HepG2 (cell line): ENCODE results near the gene PLD1. TPM values are rescaled to one million over a fixed set of nuclear protein-coding genes. Genes with fewer than 3 reads are reported as not detected.
A peak's percentile ranks its signal among the peaks of the same experiment; 100 is the strongest.

Source experiments
- ARHGAP35 ChIP-seq: sonication (generic); formaldehyde crosslinking; IDR thresholded peaks from 2 replicates; pipeline ENCODE4 v1.9.0; 2022; ENCODE audit warnings: mild to moderate bottlenecking, inconsistent platforms, moderate library complexity, missing genetic modification reagents, borderline replicate concordance
- MED13 ChIP-seq: sonication (generic); formaldehyde crosslinking; IDR thresholded peaks from 2 replicates; pipeline ENCODE4 v1.5.0; 2020; ENCODE audit warnings: missing genetic modification reagents
- RXRB ChIP-seq: IDR thresholded peaks from 2 replicates; pipeline ENCODE4 v1.6.1; 2016; ENCODE audit warnings: borderline replicate concordance, missing genetic modification reagents, missing compliant biosample characterization
- SNRNP70 ChIP-seq: fragments of 200-400 bp; formaldehyde crosslinking; IDR thresholded peaks from 2 replicates; pipeline ENCODE4 v1.6.1; 2017; ENCODE audit warnings: mild to moderate bottlenecking, low read depth, low read length, moderate library complexity
- TAF15 ChIP-seq: fragments of 200-400 bp; formaldehyde crosslinking; IDR thresholded peaks from one replicate; pipeline ENCODE4 v1.6.1; 2018; ENCODE audit warnings: mild to moderate bottlenecking, low read depth, low read length; ENCODE audit not compliant: poor library complexity, severe bottlenecking
- TRIM24 ChIP-seq: sonication (generic); formaldehyde crosslinking; IDR thresholded peaks from 2 replicates; pipeline ENCODE4 v1.8.0; 2022; ENCODE audit warnings: mild to moderate bottlenecking, missing genetic modification reagents
- ZMYM3 ChIP-seq: sonication (generic); formaldehyde crosslinking; IDR thresholded peaks from 2 replicates; pipeline ENCODE4 v1.5.1; 2020; ENCODE audit warnings: mild to moderate bottlenecking, missing genetic modification reagents
- ZNF501 ChIP-seq: sonication (generic); formaldehyde crosslinking; IDR thresholded peaks from 2 replicates; pipeline ENCODE4 v1.5.1; 2020; ENCODE audit warnings: mild to moderate bottlenecking, moderate library complexity, missing genetic modification reagents
- ZNF782 ChIP-seq: sonication (generic); formaldehyde crosslinking; IDR thresholded peaks from 2 replicates; pipeline ENCODE4 v1.4.0; 2020; ENCODE audit warnings: missing genetic modification reagents, mild to moderate bottlenecking, borderline replicate concordance
- ZSCAN20 ChIP-seq: sonication (generic); formaldehyde crosslinking; IDR thresholded peaks from 2 replicates; pipeline ENCODE4 v1.4.0; 2020; ENCODE audit warnings: missing genetic modification reagents, mild to moderate bottlenecking, borderline replicate concordance
- polyA plus RNA-seq, 8 experiments: library from polyadenylated mRNA; depleted of rRNA in 3 of 8; stranded (reverse) in 7 of 8; unstranded in 1 of 8; fragments of >200 nt; fragmentation: Illumina TruSeq in 4 of 8; extraction: Trizol in 4 of 8; gene quantifications; 2 replicates each; pipeline versions ENCODE4 v1.2.1 to v1.2.3, GENCODE V29; 2011 to 2016; ENCODE audit warnings: low read depth in 4 of 8, missing spikeins in 1 of 8, mixed read lengths in 1 of 8; ENCODE audit not compliant: insufficient read depth in 1 of 8
- total RNA-seq, 5 experiments: library from RNA; depleted of rRNA; stranded (reverse); fragments of >200 nt; fragmentation: Illumina TruSeq; extraction: Trizol; gene quantifications; 2 replicates each; pipeline ENCODE4 v1.2.3, GENCODE V29; 2016; ENCODE audit warnings: low read depth in 1 of 5
- TF ChIP-seq, protein P1 (sequence below): sonication (generic); IDR thresholded peaks from 2 replicates; pipeline ENCODE4 v1.6.1; 2016; ENCODE audit warnings: low read depth, borderline replicate concordance
- TF ChIP-seq, protein P2 (sequence below): sonication (generic); formaldehyde crosslinking; IDR thresholded peaks from 2 replicates; pipeline ENCODE4 v1.9.0; 2021; ENCODE audit warnings: mild to moderate bottlenecking, missing genetic modification reagents
- TF ChIP-seq, protein P3 (sequence below): sonication (generic); formaldehyde crosslinking; IDR thresholded peaks from 2 replicates; pipeline ENCODE4 v1.4.0; 2020; ENCODE audit warnings: missing genetic modification reagents
- TF ChIP-seq, protein P4 (sequence below): sonication (generic); formaldehyde crosslinking; conservative IDR thresholded peaks from 2 replicates; pipeline ENCODE4 v1.8.0; 2022; ENCODE audit warnings: low read depth, missing genetic modification reagents
- TF ChIP-seq, protein P5 (sequence below): sonication (generic); formaldehyde crosslinking; IDR thresholded peaks from 2 replicates; pipeline ENCODE4 v1.5.1; 2020; ENCODE audit warnings: missing genetic modification reagents, mild to moderate bottlenecking, borderline replicate concordance

PLD1 gene
- total and polyA plus RNA-seq, 2 of the 13 experiments (the other 11 are each of a cell fraction or from before 2014, with no cell fraction given) = 27.1 to 59.4 TPM

DNA sequence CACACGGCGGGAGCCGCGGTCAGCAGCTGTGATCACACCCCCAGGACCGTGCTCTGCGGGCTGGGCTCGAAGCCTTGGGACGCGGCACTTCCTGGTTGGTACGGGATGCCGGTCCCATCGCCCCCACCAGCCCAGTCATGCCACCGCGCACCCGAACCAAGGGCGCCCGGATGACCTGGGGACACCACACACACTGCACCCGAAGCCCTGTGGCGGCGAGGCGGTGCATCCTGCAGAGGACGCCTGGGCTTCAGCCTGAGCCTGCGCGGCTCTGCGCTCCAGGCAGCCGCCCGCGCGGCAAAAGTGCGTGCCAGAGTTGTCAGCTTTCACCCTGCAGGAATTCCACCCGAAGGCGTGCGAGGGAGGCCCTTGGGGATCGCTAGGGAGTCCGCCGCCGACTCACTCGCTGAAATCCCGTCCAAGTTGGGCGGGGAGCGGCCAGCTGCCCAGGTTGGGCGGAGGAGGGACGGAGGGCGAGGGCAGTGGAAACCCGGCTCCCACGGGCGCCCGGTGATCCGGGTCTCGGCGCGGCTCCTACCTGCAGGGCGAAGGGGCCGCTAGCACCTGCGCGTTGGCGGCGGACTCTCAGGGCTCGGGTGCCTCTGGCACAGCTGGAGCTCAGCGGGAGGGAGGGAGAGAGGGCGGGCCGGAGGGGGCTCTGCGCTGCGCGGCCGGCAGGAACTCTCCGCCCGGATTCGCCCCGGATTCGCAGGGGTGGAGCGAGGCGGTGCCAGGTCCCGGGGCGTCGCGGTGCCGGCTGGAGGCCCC, at the start of gene PLD1 (continued):
- TF ChIP-seq, protein P1, sequence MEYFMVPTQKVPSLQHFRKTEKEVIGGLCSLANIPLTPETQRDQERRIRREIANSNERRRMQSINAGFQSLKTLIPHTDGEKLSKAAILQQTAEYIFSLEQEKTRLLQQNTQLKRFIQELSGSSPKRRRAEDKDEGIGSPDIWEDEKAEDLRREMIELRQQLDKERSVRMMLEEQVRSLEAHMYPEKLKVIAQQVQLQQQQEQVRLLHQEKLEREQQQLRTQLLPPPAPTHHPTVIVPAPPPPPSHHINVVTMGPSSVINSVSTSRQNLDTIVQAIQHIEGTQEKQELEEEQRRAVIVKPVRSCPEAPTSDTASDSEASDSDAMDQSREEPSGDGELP = peak; percentile 96
- peak; percentile 16 for TF ChIP-seq ARHGAP35
- TF ChIP-seq ZNF501 (CRISPR knock-in tag) = peak; percentile 97
- no peak; the same call in 1 of the 2 replicates for TF ChIP-seq ZSCAN20 (CRISPR knock-in tag)
- 0 out of 2 replicates have a peak, but pooled peaks have one; percentile 71 for TF ChIP-seq SNRNP70
- TF ChIP-seq, protein P2, sequence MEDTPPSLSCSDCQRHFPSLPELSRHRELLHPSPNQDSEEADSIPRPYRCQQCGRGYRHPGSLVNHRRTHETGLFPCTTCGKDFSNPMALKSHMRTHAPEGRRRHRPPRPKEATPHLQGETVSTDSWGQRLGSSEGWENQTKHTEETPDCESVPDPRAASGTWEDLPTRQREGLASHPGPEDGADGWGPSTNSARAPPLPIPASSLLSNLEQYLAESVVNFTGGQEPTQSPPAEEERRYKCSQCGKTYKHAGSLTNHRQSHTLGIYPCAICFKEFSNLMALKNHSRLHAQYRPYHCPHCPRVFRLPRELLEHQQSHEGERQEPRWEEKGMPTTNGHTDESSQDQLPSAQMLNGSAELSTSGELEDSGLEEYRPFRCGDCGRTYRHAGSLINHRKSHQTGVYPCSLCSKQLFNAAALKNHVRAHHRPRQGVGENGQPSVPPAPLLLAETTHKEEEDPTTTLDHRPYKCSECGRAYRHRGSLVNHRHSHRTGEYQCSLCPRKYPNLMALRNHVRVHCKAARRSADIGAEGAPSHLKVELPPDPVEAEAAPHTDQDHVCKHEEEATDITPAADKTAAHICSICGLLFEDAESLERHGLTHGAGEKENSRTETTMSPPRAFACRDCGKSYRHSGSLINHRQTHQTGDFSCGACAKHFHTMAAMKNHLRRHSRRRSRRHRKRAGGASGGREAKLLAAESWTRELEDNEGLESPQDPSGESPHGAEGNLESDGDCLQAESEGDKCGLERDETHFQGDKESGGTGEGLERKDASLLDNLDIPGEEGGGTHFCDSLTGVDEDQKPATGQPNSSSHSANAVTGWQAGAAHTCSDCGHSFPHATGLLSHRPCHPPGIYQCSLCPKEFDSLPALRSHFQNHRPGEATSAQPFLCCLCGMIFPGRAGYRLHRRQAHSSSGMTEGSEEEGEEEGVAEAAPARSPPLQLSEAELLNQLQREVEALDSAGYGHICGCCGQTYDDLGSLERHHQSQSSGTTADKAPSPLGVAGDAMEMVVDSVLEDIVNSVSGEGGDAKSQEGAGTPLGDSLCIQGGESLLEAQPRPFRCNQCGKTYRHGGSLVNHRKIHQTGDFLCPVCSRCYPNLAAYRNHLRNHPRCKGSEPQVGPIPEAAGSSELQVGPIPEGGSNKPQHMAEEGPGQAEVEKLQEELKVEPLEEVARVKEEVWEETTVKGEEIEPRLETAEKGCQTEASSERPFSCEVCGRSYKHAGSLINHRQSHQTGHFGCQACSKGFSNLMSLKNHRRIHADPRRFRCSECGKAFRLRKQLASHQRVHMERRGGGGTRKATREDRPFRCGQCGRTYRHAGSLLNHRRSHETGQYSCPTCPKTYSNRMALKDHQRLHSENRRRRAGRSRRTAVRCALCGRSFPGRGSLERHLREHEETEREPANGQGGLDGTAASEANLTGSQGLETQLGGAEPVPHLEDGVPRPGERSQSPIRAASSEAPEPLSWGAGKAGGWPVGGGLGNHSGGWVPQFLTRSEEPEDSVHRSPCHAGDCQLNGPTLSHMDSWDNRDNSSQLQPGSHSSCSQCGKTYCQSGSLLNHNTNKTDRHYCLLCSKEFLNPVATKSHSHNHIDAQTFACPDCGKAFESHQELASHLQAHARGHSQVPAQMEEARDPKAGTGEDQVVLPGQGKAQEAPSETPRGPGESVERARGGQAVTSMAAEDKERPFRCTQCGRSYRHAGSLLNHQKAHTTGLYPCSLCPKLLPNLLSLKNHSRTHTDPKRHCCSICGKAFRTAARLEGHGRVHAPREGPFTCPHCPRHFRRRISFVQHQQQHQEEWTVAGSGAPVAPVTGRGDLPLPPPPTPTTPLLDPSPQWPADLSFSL (CRISPR knock-in tag) = peak; percentile 54; the same call in 1 of the 2 replicates
- TF ChIP-seq ZNF782 (CRISPR knock-in tag) = peak; percentile 27; the same call in 1 of the 2 replicates
- peak; percentile 64; the same call in 1 of the 2 replicates for TF ChIP-seq RXRB (CRISPR knock-in tag)
- TF ChIP-seq TRIM24 (CRISPR knock-in tag) = no peak
- TF ChIP-seq, protein P3, sequence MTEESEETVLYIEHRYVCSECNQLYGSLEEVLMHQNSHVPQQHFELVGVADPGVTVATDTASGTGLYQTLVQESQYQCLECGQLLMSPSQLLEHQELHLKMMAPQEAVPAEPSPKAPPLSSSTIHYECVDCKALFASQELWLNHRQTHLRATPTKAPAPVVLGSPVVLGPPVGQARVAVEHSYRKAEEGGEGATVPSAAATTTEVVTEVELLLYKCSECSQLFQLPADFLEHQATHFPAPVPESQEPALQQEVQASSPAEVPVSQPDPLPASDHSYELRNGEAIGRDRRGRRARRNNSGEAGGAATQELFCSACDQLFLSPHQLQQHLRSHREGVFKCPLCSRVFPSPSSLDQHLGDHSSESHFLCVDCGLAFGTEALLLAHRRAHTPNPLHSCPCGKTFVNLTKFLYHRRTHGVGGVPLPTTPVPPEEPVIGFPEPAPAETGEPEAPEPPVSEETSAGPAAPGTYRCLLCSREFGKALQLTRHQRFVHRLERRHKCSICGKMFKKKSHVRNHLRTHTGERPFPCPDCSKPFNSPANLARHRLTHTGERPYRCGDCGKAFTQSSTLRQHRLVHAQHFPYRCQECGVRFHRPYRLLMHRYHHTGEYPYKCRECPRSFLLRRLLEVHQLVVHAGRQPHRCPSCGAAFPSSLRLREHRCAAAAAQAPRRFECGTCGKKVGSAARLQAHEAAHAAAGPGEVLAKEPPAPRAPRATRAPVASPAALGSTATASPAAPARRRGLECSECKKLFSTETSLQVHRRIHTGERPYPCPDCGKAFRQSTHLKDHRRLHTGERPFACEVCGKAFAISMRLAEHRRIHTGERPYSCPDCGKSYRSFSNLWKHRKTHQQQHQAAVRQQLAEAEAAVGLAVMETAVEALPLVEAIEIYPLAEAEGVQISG = peak; percentile 63; the same call in 1 of the 2 replicates
- TF ChIP-seq TAF15 = peak; percentile 4
- TF ChIP-seq, protein P4, sequence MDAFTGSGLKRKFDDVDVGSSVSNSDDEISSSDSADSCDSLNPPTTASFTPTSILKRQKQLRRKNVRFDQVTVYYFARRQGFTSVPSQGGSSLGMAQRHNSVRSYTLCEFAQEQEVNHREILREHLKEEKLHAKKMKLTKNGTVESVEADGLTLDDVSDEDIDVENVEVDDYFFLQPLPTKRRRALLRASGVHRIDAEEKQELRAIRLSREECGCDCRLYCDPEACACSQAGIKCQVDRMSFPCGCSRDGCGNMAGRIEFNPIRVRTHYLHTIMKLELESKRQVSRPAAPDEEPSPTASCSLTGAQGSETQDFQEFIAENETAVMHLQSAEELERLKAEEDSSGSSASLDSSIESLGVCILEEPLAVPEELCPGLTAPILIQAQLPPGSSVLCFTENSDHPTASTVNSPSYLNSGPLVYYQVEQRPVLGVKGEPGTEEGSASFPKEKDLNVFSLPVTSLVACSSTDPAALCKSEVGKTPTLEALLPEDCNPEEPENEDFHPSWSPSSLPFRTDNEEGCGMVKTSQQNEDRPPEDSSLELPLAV (CRISPR knock-in tag) = no peak
- TF ChIP-seq, protein P5, sequence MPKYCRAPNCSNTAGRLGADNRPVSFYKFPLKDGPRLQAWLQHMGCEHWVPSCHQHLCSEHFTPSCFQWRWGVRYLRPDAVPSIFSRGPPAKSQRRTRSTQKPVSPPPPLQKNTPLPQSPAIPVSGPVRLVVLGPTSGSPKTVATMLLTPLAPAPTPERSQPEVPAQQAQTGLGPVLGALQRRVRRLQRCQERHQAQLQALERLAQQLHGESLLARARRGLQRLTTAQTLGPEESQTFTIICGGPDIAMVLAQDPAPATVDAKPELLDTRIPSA = no peak; the same call in 1 of the 2 replicates
- no peak; the same call in none of the 2 replicates for TF ChIP-seq MED13 (CRISPR knock-in tag)
- TF ChIP-seq ZMYM3 = peak; percentile 60; the same call in 1 of the 2 replicates
